Stomach (tissue), 4 donors: Measurements from ENCODE around the gene MRPS16.

Experiments used
- EP300 ChIP-seq: sonication (generic); formaldehyde crosslinking; IDR thresholded peaks from one replicate; pipeline ENCODE4 v1.6.1; 2017; ENCODE audit warnings: antibody characterized with exemption
- POLR2A ChIP-seq, 4 donors: fragments of 450-650 bp; IDR thresholded peaks; one replicate each; pipeline ENCODE4 v1.6.1; 2016; ENCODE audit warnings: antibody characterized with exemption in 4 of 4, control low read depth in 2 of 4, mild to moderate bottlenecking in 1 of 4, moderate library complexity in 1 of 4
- TF ChIP-seq, protein P1 (sequence below), 7 experiments: fragments of 450-650 bp in 4 of 7; fragments of 200-600 bp in 3 of 7; sonication (generic) in 3 of 7; IDR thresholded peaks; one replicate each; pipeline ENCODE4 v1.5.1; 2016 to 2019; ENCODE audit warnings: antibody characterized with exemption in 7 of 7, control low read depth in 2 of 7, mild to moderate bottlenecking in 1 of 7

- TF ChIP-seq POLR2A (IDR thresholded peaks at IDR 0.05) (no peak), EP300 (no peak)
- TF ChIP-seq, protein P1, sequence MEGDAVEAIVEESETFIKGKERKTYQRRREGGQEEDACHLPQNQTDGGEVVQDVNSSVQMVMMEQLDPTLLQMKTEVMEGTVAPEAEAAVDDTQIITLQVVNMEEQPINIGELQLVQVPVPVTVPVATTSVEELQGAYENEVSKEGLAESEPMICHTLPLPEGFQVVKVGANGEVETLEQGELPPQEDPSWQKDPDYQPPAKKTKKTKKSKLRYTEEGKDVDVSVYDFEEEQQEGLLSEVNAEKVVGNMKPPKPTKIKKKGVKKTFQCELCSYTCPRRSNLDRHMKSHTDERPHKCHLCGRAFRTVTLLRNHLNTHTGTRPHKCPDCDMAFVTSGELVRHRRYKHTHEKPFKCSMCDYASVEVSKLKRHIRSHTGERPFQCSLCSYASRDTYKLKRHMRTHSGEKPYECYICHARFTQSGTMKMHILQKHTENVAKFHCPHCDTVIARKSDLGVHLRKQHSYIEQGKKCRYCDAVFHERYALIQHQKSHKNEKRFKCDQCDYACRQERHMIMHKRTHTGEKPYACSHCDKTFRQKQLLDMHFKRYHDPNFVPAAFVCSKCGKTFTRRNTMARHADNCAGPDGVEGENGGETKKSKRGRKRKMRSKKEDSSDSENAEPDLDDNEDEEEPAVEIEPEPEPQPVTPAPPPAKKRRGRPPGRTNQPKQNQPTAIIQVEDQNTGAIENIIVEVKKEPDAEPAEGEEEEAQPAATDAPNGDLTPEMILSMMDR (IDR thresholded peaks at IDR 0.05) = no peak
These were observed 17.7 kb downstream of the MRPS16 start for GRCh38 chr10:73234695-73235094.
